NB4 (cell line): Measurements from ENCODE around the gene SOX6.

Experiments used
- DNase-seq: peaks from one replicate; pipeline ENCODE4 v3.0.0; 2010; ENCODE audit warnings: low read depth
- H3K4me3 ChIP-seq: one replicate; pipeline ENCODE4 v1.5.1; 2011; ENCODE audit warnings: mild to moderate bottlenecking, low read depth, low read length, moderate library complexity
- CTCF ChIP-seq: IDR thresholded peaks from one replicate; pipeline ENCODE4 v1.5.1; 2012; ENCODE audit warnings: low read depth, low read length
- MAX ChIP-seq: IDR thresholded peaks from 2 replicates; pipeline ENCODE4 v1.6.1; 2011; ENCODE audit warnings: low read depth, low read length
- MYC ChIP-seq: IDR thresholded peaks from 2 replicates; pipeline ENCODE4 v1.6.1; 2011; ENCODE audit warnings: low read depth, low read length
- POLR2A ChIP-seq: IDR thresholded peaks from 2 replicates; pipeline ENCODE4 v1.6.1; 2011; ENCODE audit warnings: mild to moderate bottlenecking; ENCODE audit not compliant: insufficient read length; ENCODE audit errors: extremely low read depth

SOX6 gene

GRCh38 chr11:15918674-15919073 lies 437.7 kb downstream of the SOX6 start:
- no peak overlapping the region for H3K4me3 ChIP-seq
- DNase-seq, result no peak
- no peak for TF ChIP-seq MAX
- no peak for TF ChIP-seq POLR2A
- TF ChIP-seq CTCF, result no peak
- TF ChIP-seq MYC, result no peak

GRCh38 chr11:15918212-15918611 lies 438.1 kb downstream of the SOX6 start:
- DNase-seq, result no peak
- no peak overlapping the region for H3K4me3 ChIP-seq
- TF ChIP-seq MAX (no peak), MYC (no peak)
